IMR-90 (cell line): Measurements from ENCODE around the gene DGKQ. TPM values are rescaled to one million over a fixed set of nuclear protein-coding genes. Genes with fewer than 3 reads are reported as not detected.

Source experiments
- ATAC-seq: fragments of 200-7000 bp; cut with Tn5 transposase; 2 replicates; pipeline ENCODE4 v1.9.1; 2020; ENCODE audit warnings: low read depth, mild to moderate bottlenecking, moderate library complexity
- BruUV-seq: library from RNA; stranded (reverse); fragments of 400-500 nt; replicated peaks from 2 replicates; lab custom pipeline; 2021; lab: Mats Ljungman, UMichigan
- CTCF ChIA-PET: fragments of 300-600 bp; formaldehyde crosslinking; extraction: SDS; loops from one replicate; lab custom pipeline; 2021; ENCODE audit warnings: antibody characterized with exemption; lab: Yijun Ruan, JAX
- POLR2A ChIA-PET: fragments of 300-600 bp; sonication (Branson Sonifier 250); formaldehyde crosslinking; loops from one replicate; lab custom pipeline; 2022; ENCODE audit warnings: antibody characterized with exemption; ENCODE audit not compliant: unreplicated experiment; lab: Charles Lee
- DNase-seq: peaks from one replicate; pipeline ENCODE4 v3.0.0; 2013
- H2AFZ ChIP-seq: replicated peaks from 2 replicates; pipeline ENCODE3; 2013; ENCODE audit warnings: low read length, mild to moderate bottlenecking; ENCODE audit not compliant: poor library complexity
- H2AK5ac ChIP-seq: 2 replicates; pipeline ENCODE4 v1.6.1; 2013; ENCODE audit warnings: low read depth, low read length, inconsistent platforms
- H2AK9ac ChIP-seq: replicated peaks from 2 replicates; pipeline ENCODE3; 2013; ENCODE audit warnings: mild to moderate bottlenecking, low read depth, low read length, moderate library complexity; ENCODE audit not compliant: poor library complexity
- H2BK120ac ChIP-seq: 2 replicates; pipeline ENCODE4 v1.6.1; 2013; ENCODE audit warnings: low read depth, low read length, inconsistent platforms
- H2BK15ac ChIP-seq: 3 replicates; pipeline ENCODE4 v1.6.1; 2013; ENCODE audit warnings: low read depth, low read length, inconsistent platforms
- H2BK20ac ChIP-seq: 2 replicates; pipeline ENCODE4 v1.6.1; 2013; ENCODE audit warnings: low read depth, mild to moderate bottlenecking, inconsistent platforms, low read length, moderate library complexity
- H2BK5ac ChIP-seq: 2 replicates; pipeline ENCODE4 v1.6.1; 2013; ENCODE audit warnings: mild to moderate bottlenecking, low read depth, low read length, inconsistent platforms; ENCODE audit not compliant: poor library complexity, severe bottlenecking
- H3K14ac ChIP-seq: replicated peaks from 2 replicates; pipeline ENCODE4 v1.6.1; 2013; ENCODE audit warnings: low read depth, low read length, inconsistent platforms
- H3K18ac ChIP-seq: 2 replicates; pipeline ENCODE4 v1.6.1; 2013; ENCODE audit warnings: low read depth, low read length, control low read depth
- H3K23ac ChIP-seq: 2 replicates; pipeline ENCODE4 v1.6.1; 2013; ENCODE audit warnings: low read depth, low read length, inconsistent platforms
- H3K27ac ChIP-seq: 2 replicates; pipeline ENCODE4 v1.5.1; 2013; ENCODE audit warnings: mild to moderate bottlenecking, control low read depth, low read length; ENCODE audit not compliant: insufficient read depth
- H3K27me3 ChIP-seq: 2 replicates; pipeline ENCODE4 v1.6.1; 2013; ENCODE audit warnings: low read length; ENCODE audit not compliant: control insufficient read depth, insufficient read depth
- H3K36me3 ChIP-seq: 2 replicates; pipeline ENCODE4 v1.6.1; 2013; ENCODE audit warnings: low read length, mixed read lengths; ENCODE audit not compliant: control insufficient read depth, insufficient read depth
- H3K4ac ChIP-seq: 2 replicates; pipeline ENCODE4 v1.6.1; 2013; ENCODE audit warnings: low read depth, low read length, inconsistent platforms
- H3K4me1 ChIP-seq: 2 replicates; pipeline ENCODE4 v1.6.1; 2013; ENCODE audit warnings: low read length, mixed read lengths; ENCODE audit not compliant: control insufficient read depth, insufficient read depth
- H3K4me2 ChIP-seq: 2 replicates; pipeline ENCODE4 v1.6.1; 2013; ENCODE audit warnings: low read depth, mild to moderate bottlenecking, control low read depth, low read length, moderate library complexity
- H3K4me3 ChIP-seq: 2 replicates; pipeline ENCODE4 v1.5.1; 2013; ENCODE audit warnings: low read depth, mild to moderate bottlenecking, control low read depth, low read length, moderate library complexity; ENCODE audit not compliant: insufficient read depth
- H3K56ac ChIP-seq: 2 replicates; pipeline ENCODE4 v1.6.1; 2013; ENCODE audit warnings: low read length, inconsistent platforms; ENCODE audit not compliant: insufficient read depth; ENCODE audit errors: extremely low read depth
- H3K79me1 ChIP-seq, 2 experiments: 2 replicates each; pipeline ENCODE4 v1.6.1; 2013; ENCODE audit warnings: low read length in 2 of 2, inconsistent platforms in 1 of 2, low read depth in 1 of 2
- H3K9ac ChIP-seq: 2 replicates; pipeline ENCODE4 v1.6.1; 2013; ENCODE audit warnings: low read depth, low read length, control low read depth
- H3K9me1 ChIP-seq: 2 replicates; pipeline ENCODE4 v1.6.1; 2013; ENCODE audit warnings: low read length, inconsistent platforms; ENCODE audit not compliant: insufficient read depth
- H3K9me3 ChIP-seq: 2 replicates; pipeline ENCODE4 v1.6.1; 2013; ENCODE audit warnings: low read length; ENCODE audit not compliant: control insufficient read depth, insufficient read depth
- H4K20me1 ChIP-seq: 2 replicates; pipeline ENCODE4 v1.6.1; 2013; ENCODE audit warnings: low read length, inconsistent platforms; ENCODE audit not compliant: insufficient read depth
- H4K5ac ChIP-seq: 2 replicates; pipeline ENCODE4 v1.6.1; 2013; ENCODE audit warnings: mild to moderate bottlenecking, low read depth, low read length, control low read depth
- H4K8ac ChIP-seq, 2 experiments: 2 replicates each; pipeline ENCODE4 v1.6.1; 2013; ENCODE audit warnings: low read depth in 2 of 2, low read length in 2 of 2, control low read depth in 1 of 2, inconsistent platforms in 1 of 2
- H4K91ac ChIP-seq: 2 replicates; pipeline ENCODE4 v1.6.1; 2013; ENCODE audit warnings: low read depth, low read length, inconsistent platforms; ENCODE audit not compliant: insufficient read depth
- BHLHE40 ChIP-seq: fragments of 150-350 bp; IDR thresholded peaks from 2 replicates; pipeline ENCODE4 v1.6.1; 2016; ENCODE audit warnings: mild to moderate bottlenecking, low read depth, low read length
- CHD1 ChIP-seq: IDR thresholded peaks from 2 replicates; pipeline ENCODE4 v1.6.1; 2012; ENCODE audit warnings: low read depth, low read length, improper control_type of control experiment
- MXI1 ChIP-seq: IDR thresholded peaks from 2 replicates; pipeline ENCODE4 v1.6.1; 2012; ENCODE audit warnings: low read depth, mild to moderate bottlenecking, low read length, moderate library complexity, borderline replicate concordance
- NFE2L2 ChIP-seq: fragments of 150-350 bp; IDR thresholded peaks from 2 replicates; pipeline ENCODE4 v1.6.1; 2016; ENCODE audit warnings: low read depth, mild to moderate bottlenecking, low read length
- POLR2A ChIP-seq: IDR thresholded peaks from 2 replicates; pipeline ENCODE4 v1.6.1; 2012; ENCODE audit warnings: mild to moderate bottlenecking, low read depth, low read length
- RAD21 ChIP-seq: IDR thresholded peaks from 2 replicates; pipeline ENCODE4 v1.6.1; 2012; ENCODE audit warnings: low read length, improper control_type of control experiment
- RFX5 ChIP-seq: IDR thresholded peaks from 2 replicates; pipeline ENCODE4 v1.8.0; 2012; ENCODE audit warnings: low read depth, mild to moderate bottlenecking, low read length, moderate library complexity
- SMC3 ChIP-seq: fragments of 150-350 bp; IDR thresholded peaks from 2 replicates; pipeline ENCODE4 v1.6.1; 2016; ENCODE audit warnings: low read depth, mild to moderate bottlenecking, antibody characterized with exemption, low read length, moderate library complexity
- WGBS, 2 experiments: methylation state at CpG; one replicate each; pipeline versions ENCODE4 v1.1.5 to v1.1.7; 2013; ENCODE audit warnings: missing lambda C conversion rate in 2 of 2; ENCODE audit not compliant: insufficient read length in 1 of 2; ENCODE audit errors: extremely low coverage in 2 of 2; 5-methylcytosine and 5-hydroxymethylcytosine counted together
- dilution Hi-C: fragments of 300-500 bp; cut with HindIII; formaldehyde crosslinking; loops from one replicate; pipeline ENCODE4 v1.14.3; 2018; ENCODE audit warnings: low sequenced_read_pairs; ENCODE audit not compliant: unreplicated experiment
- in situ Hi-C: fragments of 300-500 bp; cut with MboI; formaldehyde crosslinking; loops from 3 replicates; pipeline ENCODE4 v1.14.3; 2019; ENCODE audit warnings: low sequenced_read_pairs, inconsistent platforms, mixed read lengths
- intact Hi-C: fragments of 100-400 bp; cut with micrococcal nuclease; formaldehyde crosslinking; loops from 2 replicates; pipeline ENCODE4 v1.10.0; 2022
- polyA plus RNA-seq, 3 experiments: library from polyadenylated mRNA; depleted of rRNA; stranded (reverse); fragments of >200 nt; gene quantifications; 2 replicates each; pipeline ENCODE4 v1.2.3, GENCODE V29; 2012; ENCODE audit warnings: low replicate concordance in 1 of 3
- total RNA-seq: library from RNA; depleted of rRNA; stranded (reverse); fragments of >200 nt; gene quantifications from 2 replicates; pipeline ENCODE4 v1.2.3, GENCODE V29; 2012
- TF ChIP-seq, protein P1 (sequence below): fragments of 150-350 bp; IDR thresholded peaks from 2 replicates; pipeline ENCODE4 v1.6.1; 2017; ENCODE audit warnings: mild to moderate bottlenecking, antibody characterized with exemption, low read length, low read depth
- TF ChIP-seq, protein P2 (sequence below): conservative IDR thresholded peaks from 2 replicates; pipeline ENCODE4 v1.5.1; 2012; ENCODE audit warnings: mild to moderate bottlenecking, low read depth, low read length, improper control_type of control experiment
- TF ChIP-seq, protein P3 (sequence below): fragments of 150-350 bp; IDR thresholded peaks from 2 replicates; pipeline ENCODE4 v1.6.1; 2016; ENCODE audit warnings: low read depth, mild to moderate bottlenecking, low read length, moderate library complexity, borderline replicate concordance

The DGKQ gene
- total and polyA plus RNA-seq, 2 of the 4 experiments (the other 2 are of a cell fraction): 4.3 to 15.6 TPM

DNA sequence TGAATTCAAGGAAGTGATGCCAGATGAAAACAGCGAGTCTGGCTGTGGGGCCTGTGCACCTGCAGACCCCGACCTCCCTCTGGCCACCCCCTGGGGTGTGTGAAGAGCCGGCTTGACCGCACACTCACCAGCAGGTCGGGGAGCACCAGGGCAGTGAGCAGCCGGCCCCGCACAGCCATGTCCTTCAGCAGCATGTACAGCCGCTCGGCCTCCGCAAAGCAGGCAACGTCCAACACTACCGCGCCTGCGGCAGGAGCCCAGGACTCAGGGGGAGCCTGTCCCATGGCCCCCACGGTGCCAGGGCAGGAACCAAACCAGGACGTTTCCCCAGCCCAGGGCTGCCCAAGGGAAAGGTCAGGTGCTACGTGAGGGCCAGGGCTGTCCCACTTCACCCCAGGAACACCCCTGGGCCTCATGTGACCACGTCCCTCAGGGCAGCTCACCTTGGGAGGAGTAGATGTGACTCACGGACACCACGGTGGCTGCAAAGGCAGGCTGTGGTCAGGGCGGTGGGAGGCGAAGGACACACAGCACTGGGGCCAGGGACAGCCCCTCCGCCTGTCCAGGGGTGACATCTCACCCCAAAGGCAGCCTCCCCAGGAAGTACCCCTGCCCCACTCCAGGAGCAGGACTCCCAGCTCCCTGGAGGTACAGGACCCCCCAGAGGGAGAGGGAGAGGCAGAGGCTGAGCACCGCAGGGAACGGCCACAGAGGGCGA is 8.2 kb downstream of the DGKQ start:
- Histone ChIP-seq H3K4me1 (no peaks in the 10 kb centered on the region), H2AK9ac (no peak overlapping the region), H2BK20ac (no peak overlapping the region), H4K91ac (no peak overlapping the region), H2AK5ac (no peak overlapping the region), H2BK5ac (no peak overlapping the region), H3K9ac (no peak overlapping the region), H3K23ac (no peak overlapping the region), H3K4me2 (no peak overlapping the region), H2AFZ (no peak overlapping the region), H3K4me3 (no peak overlapping the region), H4K20me1 (peaks cover 3% of the 10 kb centered on the region), H3K56ac (no peak overlapping the region), H3K9me3 (no peaks in the 10 kb centered on the region), H3K9me1 (no peaks in the 10 kb centered on the region), H3K4ac (no peak overlapping the region), H4K5ac (no peak overlapping the region), H3K18ac (no peak overlapping the region), H2BK15ac (no peak overlapping the region), H3K14ac (no peak overlapping the region), H2BK120ac (no peak overlapping the region), H3K36me3 (peaks cover 55% of the 10 kb centered on the region), H3K79me1 (0 out of 4 replicates have a peak, but pooled peaks cover 0 to under 1% of the 10 kb centered on the region in 2 experiments), H3K27me3 (no peaks in the 10 kb centered on the region), H4K8ac (no peak overlapping the region), H3K27ac (no peak overlapping the region)
- in situ Hi-C loops: no loop called here
- ATAC-seq (no peak), DNase-seq (no peak)
- POLR2A ChIA-PET: no interaction called here
- CTCF ChIA-PET: no interaction called here
- dilution Hi-C loops: no loop called here
- TF ChIP-seq NFE2L2 (no peak), RFX5 (no peak), CHD1 (no peak), POLR2A (no peak), SMC3 (no peak), BHLHE40 (no peak), RAD21 (no peak), MXI1 (no peak)
- TF ChIP-seq, protein P1, sequence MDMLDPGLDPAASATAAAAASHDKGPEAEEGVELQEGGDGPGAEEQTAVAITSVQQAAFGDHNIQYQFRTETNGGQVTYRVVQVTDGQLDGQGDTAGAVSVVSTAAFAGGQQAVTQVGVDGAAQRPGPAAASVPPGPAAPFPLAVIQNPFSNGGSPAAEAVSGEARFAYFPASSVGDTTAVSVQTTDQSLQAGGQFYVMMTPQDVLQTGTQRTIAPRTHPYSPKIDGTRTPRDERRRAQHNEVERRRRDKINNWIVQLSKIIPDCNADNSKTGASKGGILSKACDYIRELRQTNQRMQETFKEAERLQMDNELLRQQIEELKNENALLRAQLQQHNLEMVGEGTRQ: no peak
- TF ChIP-seq, protein P2, sequence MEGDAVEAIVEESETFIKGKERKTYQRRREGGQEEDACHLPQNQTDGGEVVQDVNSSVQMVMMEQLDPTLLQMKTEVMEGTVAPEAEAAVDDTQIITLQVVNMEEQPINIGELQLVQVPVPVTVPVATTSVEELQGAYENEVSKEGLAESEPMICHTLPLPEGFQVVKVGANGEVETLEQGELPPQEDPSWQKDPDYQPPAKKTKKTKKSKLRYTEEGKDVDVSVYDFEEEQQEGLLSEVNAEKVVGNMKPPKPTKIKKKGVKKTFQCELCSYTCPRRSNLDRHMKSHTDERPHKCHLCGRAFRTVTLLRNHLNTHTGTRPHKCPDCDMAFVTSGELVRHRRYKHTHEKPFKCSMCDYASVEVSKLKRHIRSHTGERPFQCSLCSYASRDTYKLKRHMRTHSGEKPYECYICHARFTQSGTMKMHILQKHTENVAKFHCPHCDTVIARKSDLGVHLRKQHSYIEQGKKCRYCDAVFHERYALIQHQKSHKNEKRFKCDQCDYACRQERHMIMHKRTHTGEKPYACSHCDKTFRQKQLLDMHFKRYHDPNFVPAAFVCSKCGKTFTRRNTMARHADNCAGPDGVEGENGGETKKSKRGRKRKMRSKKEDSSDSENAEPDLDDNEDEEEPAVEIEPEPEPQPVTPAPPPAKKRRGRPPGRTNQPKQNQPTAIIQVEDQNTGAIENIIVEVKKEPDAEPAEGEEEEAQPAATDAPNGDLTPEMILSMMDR: no peak
- TF ChIP-seq, protein P3, sequence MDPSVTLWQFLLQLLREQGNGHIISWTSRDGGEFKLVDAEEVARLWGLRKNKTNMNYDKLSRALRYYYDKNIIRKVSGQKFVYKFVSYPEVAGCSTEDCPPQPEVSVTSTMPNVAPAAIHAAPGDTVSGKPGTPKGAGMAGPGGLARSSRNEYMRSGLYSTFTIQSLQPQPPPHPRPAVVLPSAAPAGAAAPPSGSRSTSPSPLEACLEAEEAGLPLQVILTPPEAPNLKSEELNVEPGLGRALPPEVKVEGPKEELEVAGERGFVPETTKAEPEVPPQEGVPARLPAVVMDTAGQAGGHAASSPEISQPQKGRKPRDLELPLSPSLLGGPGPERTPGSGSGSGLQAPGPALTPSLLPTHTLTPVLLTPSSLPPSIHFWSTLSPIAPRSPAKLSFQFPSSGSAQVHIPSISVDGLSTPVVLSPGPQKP: no peak
- WGBS, 2 experiments: 93% methylated on average over 9 of the region's 26 CpGs; no CpG with 5 or more reads in 1 of the 2 experiments
- BruUV-seq: no TSS peak
- intact Hi-C loops: no loop called here
